Smooth muscle cell (in vitro differentiated cells): Measurements from ENCODE around the gene TDRKH. TPM values are rescaled to one million over a fixed set of nuclear protein-coding genes. Genes with fewer than 3 reads are reported as not detected.

Experiments used
- DNase-seq: peaks from one replicate; lab custom pipeline; 2025; ENCODE audit not compliant: unreplicated experiment; lab: John Stamatoyannopoulos, UW
- H2AFZ ChIP-seq: fragments of 200-600 bp; sonication (generic); 2 replicates; pipeline ENCODE4 v1.6.0; 2016; ENCODE audit warnings: antibody characterized with exemption, low read depth, mild to moderate bottlenecking
- H3F3A ChIP-seq: fragments of 200-600 bp; sonication (generic); 2 replicates; pipeline ENCODE4 v1.6.0; 2017; ENCODE audit warnings: antibody characterized with exemption, low read depth
- H3K27ac ChIP-seq: fragments of 200-600 bp; sonication (generic); 2 replicates; pipeline ENCODE4 v1.5.1; 2016; ENCODE audit warnings: low read depth, mild to moderate bottlenecking
- H3K27me3 ChIP-seq: fragments of 200-600 bp; sonication (generic); 2 replicates; pipeline ENCODE4 v1.6.1; 2016; ENCODE audit warnings: low read depth, mild to moderate bottlenecking
- H3K36me3 ChIP-seq: fragments of 200-600 bp; sonication (generic); 2 replicates; pipeline ENCODE4 v1.5.1; 2016; ENCODE audit warnings: low read depth
- H3K4me1 ChIP-seq: fragments of 200-600 bp; sonication (generic); 2 replicates; pipeline ENCODE4 v1.5.1; 2016; ENCODE audit warnings: low read depth
- H3K4me2 ChIP-seq: fragments of 200-600 bp; sonication (generic); 2 replicates; pipeline ENCODE4 v1.6.0; 2016; ENCODE audit warnings: mild to moderate bottlenecking
- H3K4me3 ChIP-seq: fragments of 200-600 bp; sonication (generic); 2 replicates; pipeline ENCODE4 v1.5.1; 2016; ENCODE audit warnings: mild to moderate bottlenecking
- H3K79me2 ChIP-seq: fragments of 200-600 bp; sonication (generic); 2 replicates; pipeline ENCODE4 v1.6.0; 2016; ENCODE audit warnings: low read depth, mild to moderate bottlenecking
- H3K9ac ChIP-seq: fragments of 200-600 bp; sonication (generic); 2 replicates; pipeline ENCODE4 v1.6.0; 2016; ENCODE audit warnings: low read depth
- H3K9me3 ChIP-seq: fragments of 200-600 bp; sonication (generic); replicated peaks from 2 replicates; pipeline ENCODE4 v1.5.1; 2016; ENCODE audit warnings: low read depth
- H4K20me1 ChIP-seq: fragments of 200-600 bp; sonication (generic); 2 replicates; pipeline ENCODE4 v1.6.0; 2016; ENCODE audit warnings: low read depth
- CTCF ChIP-seq: fragments of 200-600 bp; sonication (generic); IDR thresholded peaks from 2 replicates; pipeline ENCODE4 v1.5.1; 2017; ENCODE audit warnings: borderline replicate concordance, mild to moderate bottlenecking, antibody characterized with exemption; ENCODE audit not compliant: insufficient read depth, poor library complexity, severe bottlenecking
- WGBS: methylation state at CpG from one replicate; pipeline ENCODE4 v1.1.7; 2016; ENCODE audit warnings: low lambda C conversion rate; 5-methylcytosine and 5-hydroxymethylcytosine counted together
- polyA plus RNA-seq: library from polyadenylated mRNA; unstranded; fragments of >200 nt; fragmentation: Nextera tagmentation; extraction: Ambion mirVana; gene quantifications from 2 replicates; pipeline ENCODE4 v1.2.1, GENCODE V29; 2016
- total RNA-seq: library from RNA; depleted of rRNA; stranded (reverse); fragments of >200 nt; gene quantifications from 2 replicates; pipeline ENCODE4 v1.2.3, GENCODE V29; 2014

TDRKH gene
- total and polyA plus RNA-seq, 2 experiments from 2014 or later = 4.7 to 8.5 TPM

- no peaks in the 10 kb centered on the region for H3K9me3 ChIP-seq
- no peaks in the 10 kb centered on the region for H4K20me1 ChIP-seq
- H3K27ac ChIP-seq = no peak overlapping the region
- H3K79me2 ChIP-seq = no peaks in the 10 kb centered on the region
- H3K4me1 ChIP-seq = no peaks in the 10 kb centered on the region
- DNase-seq = no peak
- H3F3A ChIP-seq = no peaks in the 10 kb centered on the region
- H3K27me3 ChIP-seq = no peaks in the 10 kb centered on the region
- no peak overlapping the region for H3K4me2 ChIP-seq
- no peak overlapping the region for H2AFZ ChIP-seq
- WGBS = 88% methylated on average over 8 of the region's 8 CpGs
- no peak overlapping the region for H3K9ac ChIP-seq
- H3K4me3 ChIP-seq = no peak overlapping the region
- H3K36me3 ChIP-seq = no peaks in the 10 kb centered on the region
- no peak for TF ChIP-seq CTCF
These were observed 24.8 kb upstream of the TDRKH start for GRCh38 chr1:151814971-151815545.

- Histone ChIP-seq H3K4me2 (no peak overlapping the region), H3K9me3 (no peaks in the 10 kb centered on the region), H3K36me3 (no peaks in the 10 kb centered on the region), H3K27ac (no peak overlapping the region), H2AFZ (no peak overlapping the region), H3K27me3 (no peaks in the 10 kb centered on the region), H3K4me3 (no peak overlapping the region), H3F3A (no peaks in the 10 kb centered on the region), H3K9ac (no peak overlapping the region), H4K20me1 (no peaks in the 10 kb centered on the region), H3K79me2 (no peaks in the 10 kb centered on the region), H3K4me1 (no peaks in the 10 kb centered on the region)
- no peak for TF ChIP-seq CTCF
- WGBS = 94% methylated on average over 15 of the region's 15 CpGs
- no peak for DNase-seq
These were observed 24.1 kb upstream of the TDRKH start for GRCh38 chr1:151814426-151814825.

- DNase-seq = no peak
- 90% methylated on average over 12 of the region's 12 CpGs for WGBS
- H3K4me3 ChIP-seq = no peak overlapping the region
- H2AFZ ChIP-seq = no peak overlapping the region
- no peaks in the 10 kb centered on the region for H3K36me3 ChIP-seq
- H3K4me1 ChIP-seq = no peaks in the 10 kb centered on the region
- H3K9ac ChIP-seq = no peak overlapping the region
- no peaks in the 10 kb centered on the region for H3F3A ChIP-seq
- no peaks in the 10 kb centered on the region for H3K79me2 ChIP-seq
- H3K9me3 ChIP-seq = no peaks in the 10 kb centered on the region
- no peak overlapping the region for H3K4me2 ChIP-seq
- no peaks in the 10 kb centered on the region for H3K27me3 ChIP-seq
- H3K27ac ChIP-seq = no peak overlapping the region
- H4K20me1 ChIP-seq = no peaks in the 10 kb centered on the region
- no peak for TF ChIP-seq CTCF
These were observed 23.1 kb upstream of the TDRKH start for GRCh38 chr1:151813271-151813977.

- H3K4me2 ChIP-seq = no peak overlapping the region
- no peaks in the 10 kb centered on the region for H3K9me3 ChIP-seq
- DNase-seq = no peak
- no peaks in the 10 kb centered on the region for H4K20me1 ChIP-seq
- H3K27ac ChIP-seq = no peak overlapping the region
- H3K4me1 ChIP-seq = no peaks in the 10 kb centered on the region
- no peak overlapping the region for H3K4me3 ChIP-seq
- no peak overlapping the region for H3K9ac ChIP-seq
- H3K36me3 ChIP-seq = no peaks in the 10 kb centered on the region
- H3K27me3 ChIP-seq = no peaks in the 10 kb centered on the region
- no peak for TF ChIP-seq CTCF
- H3K79me2 ChIP-seq = no peaks in the 10 kb centered on the region
- H2AFZ ChIP-seq = no peak overlapping the region
- H3F3A ChIP-seq = no peaks in the 10 kb centered on the region
- 94% methylated on average over 9 of the region's 9 CpGs for WGBS
These were observed 20.9 kb upstream of the TDRKH start for GRCh38 chr1:151811181-151811580.
